ENCODE results near the gene GNRH2. TPM values are rescaled to one million over a fixed set of nuclear protein-coding genes. Genes with fewer than 3 reads are reported as not detected.
"Not testable (repeated sequence)": the region's sequence is repeated elsewhere in the genome, so short reads cannot be mapped to it uniquely, and the experiment has no call there.

The GNRH2 gene
- total RNA-seq, 1 donor from 2014 or later = 2.1 TPM

GRCh38 chr20:3071266-3071609 is 27.8 kb downstream of the GNRH2 start:
- Mint-ChIP-seq H3K4me1 (ENCODE audit: low read depth) (peaks cover 31% of the 10 kb centered on the region), H3K36me3 (ENCODE audit: low read depth) (peaks cover 4% of the 10 kb centered on the region), H3K27me3 (ENCODE audit: insufficient read depth) (peaks cover 3% of the 10 kb centered on the region), H3K27ac (no peak overlapping the region), H3K4me3 (peak overlapping the region; percentile 84), H3K9me3 (no peaks in the 10 kb centered on the region)
- DNase-seq (ENCODE audit: low spot score) = no peak
- intact Hi-C loops (cut with micrococcal nuclease) = no loop called here

- intact Hi-C loops (cut with micrococcal nuclease) = no loop called here
- Mint-ChIP-seq H3K4me1 (ENCODE audit: low read depth) (peaks cover 35% of the 10 kb centered on the region), H3K27ac (peak within 1 kb of the TSS; percentile 80), H3K36me3 (ENCODE audit: low read depth) (peaks cover 2% of the 10 kb centered on the region), H3K9me3 (no peaks in the 10 kb centered on the region), H3K4me3 (peak within 1 kb of the TSS; percentile 84), H3K27me3 (ENCODE audit: insufficient read depth) (peaks cover 6% of the 10 kb centered on the region)
- peak; percentile 55 for DNase-seq (ENCODE audit: low spot score)
Measured at GRCh38 chr20:3071610-3072529, 28.4 kb downstream of the GNRH2 start, which contains the start of gene OXT. TSS of gene OXT (plus strand) at chr20:3071620. CDS start at chr20:3071656, 36 bp downstream.

- no peak for DNase-seq (ENCODE audit: low spot score)
- intact Hi-C loops (cut with micrococcal nuclease) = no loop called here
- Mint-ChIP-seq H3K4me1 (ENCODE audit: low read depth) (peaks cover 41% of the 10 kb centered on the region), H3K27ac (peak overlapping the region; percentile 56), H3K27me3 (ENCODE audit: insufficient read depth) (peaks cover 6% of the 10 kb centered on the region), H3K4me3 (peak overlapping the region; percentile 80), H3K9me3 (peaks cover 2% of the 10 kb centered on the region), H3K36me3 (ENCODE audit: low read depth) (peaks cover 3% of the 10 kb centered on the region)
Measured at GRCh38 chr20:3072530-3073250, 29.3 kb downstream of the GNRH2 start.

- peaks cover 46% of the 10 kb centered on the region for H3K4me1 Mint-ChIP-seq (ENCODE audit: low read depth)
- H3K27me3 Mint-ChIP-seq (ENCODE audit: insufficient read depth); H3K36me3 Mint-ChIP-seq (ENCODE audit: low read depth); DNase-seq (ENCODE audit: low spot score); intact Hi-C loops (cut with micrococcal nuclease); H3K27ac Mint-ChIP-seq; H3K9me3 Mint-ChIP-seq: not testable (repeated sequence)
- H3K4me3 Mint-ChIP-seq = peak overlapping the region; percentile 56
Measured at GRCh38 chr20:3073251-3073643, 29.8 kb downstream of the GNRH2 start.

- Mint-ChIP-seq H3K9me3 (peaks cover 5% of the 10 kb centered on the region), H3K27me3 (ENCODE audit: insufficient read depth) (peaks cover 15% of the 10 kb centered on the region), H3K27ac (no peak overlapping the region), H3K4me1 (ENCODE audit: low read depth) (peaks cover 50% of the 10 kb centered on the region), H3K36me3 (ENCODE audit: low read depth) (peaks cover 6% of the 10 kb centered on the region), H3K4me3 (no peak overlapping the region)
- no peak for DNase-seq (ENCODE audit: low spot score)
- intact Hi-C loops (cut with micrococcal nuclease) = no loop called here
Measured at GRCh38 chr20:3074812-3075211, 31.4 kb downstream of the GNRH2 start.

- H3K9me3 Mint-ChIP-seq; H3K27ac Mint-ChIP-seq; H3K4me3 Mint-ChIP-seq; DNase-seq (ENCODE audit: low spot score); H3K36me3 Mint-ChIP-seq (ENCODE audit: low read depth); intact Hi-C loops (cut with micrococcal nuclease): not testable (repeated sequence)
- H3K4me1 Mint-ChIP-seq (ENCODE audit: low read depth) = peaks cover 50% of the 10 kb centered on the region
- H3K27me3 Mint-ChIP-seq (ENCODE audit: insufficient read depth) = peaks cover 20% of the 10 kb centered on the region
Measured at GRCh38 chr20:3075315-3075714, 31.9 kb downstream of the GNRH2 start.

- intact Hi-C loops (cut with micrococcal nuclease) = loop anchor here (1.0 kb wide), 1 partner anchor 24 kb away; no protein-coding TSS in a partner anchor
- DNase-seq (ENCODE audit: low spot score) = no peak
- peaks cover 5% of the 10 kb centered on the region for H3K9me3 Mint-ChIP-seq
- peaks cover 35% of the 10 kb centered on the region for H3K4me1 Mint-ChIP-seq (ENCODE audit: low read depth)
- H3K36me3 Mint-ChIP-seq (ENCODE audit: low read depth) = peaks cover 4% of the 10 kb centered on the region
- peak overlapping the region; percentile 56 for H3K27ac Mint-ChIP-seq
- peaks cover 37% of the 10 kb centered on the region for H3K27me3 Mint-ChIP-seq (ENCODE audit: insufficient read depth)
- no peak overlapping the region for H3K4me3 Mint-ChIP-seq
Measured at GRCh38 chr20:3077618-3078134, 34.3 kb downstream of the GNRH2 start.

- no peak overlapping the region for H3K27ac Mint-ChIP-seq
- peaks cover 5% of the 10 kb centered on the region for H3K9me3 Mint-ChIP-seq
- DNase-seq (ENCODE audit: low spot score) = no peak
- no peak overlapping the region for H3K4me3 Mint-ChIP-seq
- intact Hi-C loops (cut with micrococcal nuclease) = no loop called here
- H3K27me3 Mint-ChIP-seq (ENCODE audit: insufficient read depth) = peaks cover 58% of the 10 kb centered on the region
- peaks cover 4% of the 10 kb centered on the region for H3K36me3 Mint-ChIP-seq (ENCODE audit: low read depth)
- H3K4me1 Mint-ChIP-seq (ENCODE audit: low read depth) = peaks cover 19% of the 10 kb centered on the region
Measured at GRCh38 chr20:3080939-3081388, 37.5 kb downstream of the GNRH2 start.

- peaks cover 4% of the 10 kb centered on the region for H3K36me3 Mint-ChIP-seq (ENCODE audit: low read depth)
- peaks cover 57% of the 10 kb centered on the region for H3K27me3 Mint-ChIP-seq (ENCODE audit: insufficient read depth)
- DNase-seq (ENCODE audit: low spot score) = no peak
- H3K4me1 Mint-ChIP-seq (ENCODE audit: low read depth) = peaks cover 17% of the 10 kb centered on the region
- intact Hi-C loops (cut with micrococcal nuclease) = no loop called here
- peaks cover 5% of the 10 kb centered on the region for H3K9me3 Mint-ChIP-seq
- H3K27ac Mint-ChIP-seq = no peak overlapping the region
- peak overlapping the region; percentile 31 for H3K4me3 Mint-ChIP-seq
Measured at GRCh38 chr20:3081641-3082040, 38.2 kb downstream of the GNRH2 start.

GRCh38 chr20:3082306-3082951 is 39.0 kb downstream of the GNRH2 start:
- H3K36me3 Mint-ChIP-seq (ENCODE audit: low read depth) = peaks cover 4% of the 10 kb centered on the region
- H3K27me3 Mint-ChIP-seq (ENCODE audit: insufficient read depth) = peaks cover 55% of the 10 kb centered on the region
- no peak overlapping the region for H3K27ac Mint-ChIP-seq
- intact Hi-C loops (cut with micrococcal nuclease) = no loop called here
- peaks cover 12% of the 10 kb centered on the region for H3K4me1 Mint-ChIP-seq (ENCODE audit: low read depth)
- no peak for DNase-seq (ENCODE audit: low spot score)
- H3K9me3 Mint-ChIP-seq = peaks cover 5% of the 10 kb centered on the region
- no peak overlapping the region for H3K4me3 Mint-ChIP-seq

- Mint-ChIP-seq H3K27me3 (ENCODE audit: insufficient read depth) (peaks cover 55% of the 10 kb centered on the region), H3K27ac (no peak overlapping the region), H3K36me3 (ENCODE audit: low read depth) (no peaks in the 10 kb centered on the region), H3K9me3 (no peaks in the 10 kb centered on the region), H3K4me1 (ENCODE audit: low read depth) (peaks cover 4% of the 10 kb centered on the region), H3K4me3 (peak overlapping the region; percentile 53)
- intact Hi-C loops (cut with micrococcal nuclease) = no loop called here
- no peak for DNase-seq (ENCODE audit: low spot score)
Measured at GRCh38 chr20:3082955-3083952, 39.8 kb downstream of the GNRH2 start.

All from activated T-helper 1 cell treated with anti-CD3 and anti-CD28 coated beads, Interleukin-12 subunit alpha, Interleukin-12 subunit beta, Interleukin-2, Interleukin-4 antibody, amounts not matched to agents 30 ng/mL and 10 ng/mL and 1 ng/mL, durations not matched to agents 14 hours and 24 hours and 36 hours (primary cell).